ENCODE measurements around the gene TMEM108. TPM values are rescaled to one million over a fixed set of nuclear protein-coding genes. Genes with fewer than 3 reads are reported as not detected.
"Not testable (repeated sequence)": the region's sequence is repeated elsewhere in the genome, so short reads cannot be mapped to it uniquely, and the experiment has no call there.

Gene TMEM108
- total RNA-seq, 5 donors from 2014 or later (not counting 1 experiment from before 2014, with no cell fraction given) = 0.96 TPM; not detected in 4

- Mint-ChIP-seq H3K9me3 (peaks cover 10 to 19% (median 13%) of the 10 kb centered on the region in 3 donors), H3K27me3 (peaks cover 9 to 15% of the 10 kb centered on the region in 2 donors)
- POLR2A ChIA-PET; ATAC-seq (replicated peaks in 1 of 4); H3K4me1 ChIP-seq (ENCODE audit: control insufficient read depth in 1 of 2, extremely low read depth in 1 of 2, insufficient read depth in 2 of 2, low read length in 2 of 2); H3K4me3 Mint-ChIP-seq; H3K9me3 ChIP-seq; H3K4me3 ChIP-seq (ENCODE audit: control insufficient read depth in 1 of 2, extremely low read depth in 1 of 2, low read length in 1 of 2); H3K27ac Mint-ChIP-seq; H3K36me3 ChIP-seq (ENCODE audit: control insufficient read depth in 2 of 2, extremely low read depth in 1 of 2, insufficient read depth in 1 of 2, low read length in 1 of 2); H3K36me3 Mint-ChIP-seq; H3K27ac ChIP-seq (ENCODE audit: low read length); H3K27me3 ChIP-seq (replicated peaks in 1 of 2; ENCODE audit: control insufficient read depth in 2 of 2, extremely low read depth in 1 of 2, insufficient read depth in 2 of 2, low read length in 1 of 2); H3K4me1 Mint-ChIP-seq; CTCF ChIA-PET; DNase-seq: not testable (repeated sequence)
- no CpG with 5 or more reads among the region's 5 CpGs for whole genome bisulfite sequencing (ENCODE audit: insufficient coverage)
Observed at GRCh38 chr3:133015573-133015972, 22.6 kb upstream of the TMEM108 start.

GRCh38 chr3:133016838-133017309, 21.3 kb upstream of the TMEM108 start:
- ATAC-seq (replicated peaks in 1 of 4) (no peak), DNase-seq (no peak)
- no peak overlapping the region for H3K27ac ChIP-seq (ENCODE audit: low read length)
- Mint-ChIP-seq H3K36me3 (no peaks in the 10 kb centered on the region), H3K9me3 (peaks cover 5 to 19% (median 6%) of the 10 kb centered on the region in 3 donors), H3K27me3 (peaks cover 9 to 15% of the 10 kb centered on the region in 2 donors), H3K4me1 (no peaks in the 10 kb centered on the region), H3K27ac (no peak overlapping the region), H3K4me3 (no peak overlapping the region)
- POLR2A ChIA-PET = no interaction called here
- H3K4me3 ChIP-seq (ENCODE audit: control insufficient read depth in 1 of 2, extremely low read depth in 1 of 2, low read length in 1 of 2) = no peak overlapping the region
- peaks cover 0 to 3% of the 10 kb centered on the region in 2 experiments for H3K27me3 ChIP-seq (replicated peaks in 1 of 2; ENCODE audit: control insufficient read depth in 2 of 2, extremely low read depth in 1 of 2, insufficient read depth in 2 of 2, low read length in 1 of 2)
- H3K9me3 ChIP-seq = no peaks in the 10 kb centered on the region
- WGBS (ENCODE audit: insufficient coverage) = 0% methylated on average over 1 of the region's 1 CpG
- CTCF ChIA-PET = interaction anchor here in 1 of 2 donors (0.6 kb wide), 1 partner anchor 693 kb away, joined by 3 read pairs; no protein-coding TSS in a partner anchor
- H3K36me3 ChIP-seq (ENCODE audit: control insufficient read depth in 2 of 2, extremely low read depth in 1 of 2, insufficient read depth in 1 of 2, low read length in 1 of 2) = no peaks in the 10 kb centered on the region
- no peaks in the 10 kb centered on the region for H3K4me1 ChIP-seq (ENCODE audit: control insufficient read depth in 1 of 2, extremely low read depth in 1 of 2, insufficient read depth in 2 of 2, low read length in 2 of 2)

DNA sequence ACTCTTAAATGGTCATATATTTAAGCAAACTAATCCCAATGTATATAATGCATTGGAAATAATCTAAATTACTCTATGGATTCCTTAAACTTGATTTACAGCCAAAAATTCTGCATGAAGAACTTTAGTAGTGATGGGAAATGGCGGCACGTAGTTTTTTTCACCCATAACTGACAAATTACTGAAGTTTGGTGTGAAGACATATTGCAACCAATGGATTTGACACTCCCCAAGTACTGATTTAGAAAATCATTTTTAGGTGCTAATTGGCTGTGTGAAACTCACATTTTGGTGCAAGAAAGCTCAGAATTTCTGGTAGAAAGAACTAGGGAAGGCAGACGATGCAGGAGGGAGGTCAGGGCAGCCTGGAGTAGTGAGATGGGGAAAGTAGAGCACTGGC, 19.3 kb upstream of the TMEM108 start:
- CTCF ChIA-PET = no interaction called here
- H3K27ac Mint-ChIP-seq = no peak overlapping the region
- DNase-seq (no peak), ATAC-seq (replicated peaks in 1 of 4) (no peak)
- H3K27me3 Mint-ChIP-seq = peaks cover 6 to 15% of the 10 kb centered on the region in 2 donors
- H3K4me3 ChIP-seq (ENCODE audit: control insufficient read depth in 1 of 2, extremely low read depth in 1 of 2, low read length in 1 of 2) = no peak overlapping the region
- POLR2A ChIA-PET = no interaction called here
- WGBS (ENCODE audit: insufficient coverage) = 100% methylated on average over 1 of the region's 3 CpGs
- H3K27me3 ChIP-seq (replicated peaks in 1 of 2; ENCODE audit: control insufficient read depth in 2 of 2, extremely low read depth in 1 of 2, insufficient read depth in 2 of 2, low read length in 1 of 2) = peaks cover 0 to 2% of the 10 kb centered on the region in 2 experiments
- no peak overlapping the region for H3K27ac ChIP-seq (ENCODE audit: low read length)
- no peaks in the 10 kb centered on the region for H3K36me3 ChIP-seq (ENCODE audit: control insufficient read depth in 2 of 2, extremely low read depth in 1 of 2, insufficient read depth in 1 of 2, low read length in 1 of 2)
- no peaks in the 10 kb centered on the region for H3K4me1 ChIP-seq (ENCODE audit: control insufficient read depth in 1 of 2, extremely low read depth in 1 of 2, insufficient read depth in 2 of 2, low read length in 2 of 2)
- H3K4me1 Mint-ChIP-seq = no peaks in the 10 kb centered on the region
- no peaks in the 10 kb centered on the region for H3K9me3 ChIP-seq
- H3K36me3 Mint-ChIP-seq = no peaks in the 10 kb centered on the region
- H3K9me3 Mint-ChIP-seq = peaks cover 0 to 13% (median 0%) of the 10 kb centered on the region in 3 donors
- no peak overlapping the region for H3K4me3 Mint-ChIP-seq

DNA sequence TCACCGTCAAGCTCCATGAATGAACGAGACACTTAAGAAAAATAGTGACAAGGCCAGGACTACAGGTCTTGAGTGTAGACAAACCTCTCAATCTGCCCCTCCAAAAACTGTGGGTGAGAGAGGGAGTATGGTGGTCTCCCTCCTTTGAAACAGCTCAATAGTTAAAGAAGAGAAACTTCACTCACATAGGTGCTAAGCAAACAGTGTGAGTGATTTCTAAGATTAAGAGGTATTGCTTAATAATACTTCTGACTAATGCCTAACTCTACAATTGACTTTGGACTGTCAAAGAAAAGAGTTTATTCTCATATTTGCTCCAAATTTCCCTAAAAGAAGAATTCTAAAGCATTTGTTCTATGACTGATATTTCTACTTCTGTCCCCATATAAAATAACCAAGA, 17.0 kb upstream of the TMEM108 start:
- no peaks in the 10 kb centered on the region for H3K36me3 ChIP-seq (ENCODE audit: control insufficient read depth in 2 of 2, extremely low read depth in 1 of 2, insufficient read depth in 1 of 2, low read length in 1 of 2)
- H3K27ac Mint-ChIP-seq = no peak overlapping the region
- H3K27ac ChIP-seq (ENCODE audit: low read length) = no peak overlapping the region
- no peak for DNase-seq
- no peaks in the 10 kb centered on the region for H3K4me1 Mint-ChIP-seq
- H3K4me3 Mint-ChIP-seq = no peak overlapping the region
- no peaks in the 10 kb centered on the region for H3K4me1 ChIP-seq (ENCODE audit: control insufficient read depth in 1 of 2, extremely low read depth in 1 of 2, insufficient read depth in 2 of 2, low read length in 2 of 2)
- POLR2A ChIA-PET = no interaction called here
- peaks cover 0 to 9% (median 0%) of the 10 kb centered on the region in 3 donors for H3K9me3 Mint-ChIP-seq
- ATAC-seq (replicated peaks in 1 of 4) = no peak
- peaks cover 0 to 2% of the 10 kb centered on the region in 2 experiments for H3K27me3 ChIP-seq (replicated peaks in 1 of 2; ENCODE audit: control insufficient read depth in 2 of 2, extremely low read depth in 1 of 2, insufficient read depth in 2 of 2, low read length in 1 of 2)
- H3K9me3 ChIP-seq = no peaks in the 10 kb centered on the region
- CTCF ChIA-PET = no interaction called here
- H3K4me3 ChIP-seq (ENCODE audit: control insufficient read depth in 1 of 2, extremely low read depth in 1 of 2, low read length in 1 of 2) = no peak overlapping the region
- peaks cover 6 to 11% of the 10 kb centered on the region in 2 donors for H3K27me3 Mint-ChIP-seq
- WGBS (ENCODE audit: insufficient coverage) = no CpG with 5 or more reads among the region's 2 CpGs
- no peaks in the 10 kb centered on the region for H3K36me3 Mint-ChIP-seq

GRCh38 chr3:133023362-133023761, 14.8 kb upstream of the TMEM108 start:
- peaks cover 0 to 5% (median 0%) of the 10 kb centered on the region in 3 donors for H3K9me3 Mint-ChIP-seq
- Histone ChIP-seq H3K4me1 (ENCODE audit: control insufficient read depth in 1 of 2, extremely low read depth in 1 of 2, insufficient read depth in 2 of 2, low read length in 2 of 2) (no peaks in the 10 kb centered on the region), H3K9me3 (no peaks in the 10 kb centered on the region), H3K36me3 (ENCODE audit: control insufficient read depth in 2 of 2, extremely low read depth in 1 of 2, insufficient read depth in 1 of 2, low read length in 1 of 2) (no peaks in the 10 kb centered on the region), H3K27ac (ENCODE audit: low read length) (no peak overlapping the region), H3K4me3 (ENCODE audit: control insufficient read depth in 1 of 2, extremely low read depth in 1 of 2, low read length in 1 of 2) (no peak overlapping the region), H3K27me3 (replicated peaks in 1 of 2; ENCODE audit: control insufficient read depth in 2 of 2, extremely low read depth in 1 of 2, insufficient read depth in 2 of 2, low read length in 1 of 2) (peaks cover 0 to 2% of the 10 kb centered on the region in 2 experiments)
- DNase-seq (no peak), ATAC-seq (replicated peaks in 1 of 4) (no peak)
- no peaks in the 10 kb centered on the region for H3K36me3 Mint-ChIP-seq
- 83% methylated on average over 1 of the region's 1 CpG for WGBS (ENCODE audit: insufficient coverage)
- CTCF ChIA-PET = no interaction called here
- POLR2A ChIA-PET = no interaction called here
- no peak overlapping the region for H3K4me3 Mint-ChIP-seq
- H3K27ac Mint-ChIP-seq = no peak overlapping the region
- H3K27me3 Mint-ChIP-seq = peaks cover 6 to 9% of the 10 kb centered on the region in 2 donors
- no peaks in the 10 kb centered on the region for H3K4me1 Mint-ChIP-seq

DNA sequence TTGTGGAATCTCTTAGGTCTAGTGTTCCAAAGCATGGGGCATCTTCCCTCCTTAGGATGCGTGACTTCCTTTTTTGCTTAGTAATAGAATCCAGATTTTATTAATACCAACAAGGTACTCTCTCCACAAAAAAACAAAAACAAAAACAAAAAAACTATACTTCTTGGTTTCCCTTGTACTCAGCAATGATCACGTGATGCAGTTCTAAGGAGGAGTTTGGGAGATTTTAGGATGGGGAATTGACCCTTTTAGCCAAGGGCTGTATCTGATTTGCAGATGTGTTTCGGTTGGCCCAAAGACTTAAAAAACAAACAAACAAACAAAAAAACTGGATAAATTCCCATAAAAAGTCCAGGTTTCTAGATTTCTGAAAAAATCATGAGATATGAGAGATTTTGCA, 12.6 kb upstream of the TMEM108 start:
- Histone ChIP-seq H3K27ac (ENCODE audit: low read length) (no peak overlapping the region), H3K9me3 (no peaks in the 10 kb centered on the region), H3K4me3 (ENCODE audit: control insufficient read depth in 1 of 2, extremely low read depth in 1 of 2, low read length in 1 of 2) (no peak overlapping the region), H3K4me1 (ENCODE audit: control insufficient read depth in 1 of 2, extremely low read depth in 1 of 2, insufficient read depth in 2 of 2, low read length in 2 of 2) (no peaks in the 10 kb centered on the region), H3K36me3 (ENCODE audit: control insufficient read depth in 2 of 2, extremely low read depth in 1 of 2, insufficient read depth in 1 of 2, low read length in 1 of 2) (no peaks in the 10 kb centered on the region), H3K27me3 (replicated peaks in 1 of 2; ENCODE audit: control insufficient read depth in 2 of 2, extremely low read depth in 1 of 2, insufficient read depth in 2 of 2, low read length in 1 of 2) (peaks cover 0 to 2% of the 10 kb centered on the region in 2 experiments)
- no peaks in the 10 kb centered on the region for H3K4me1 Mint-ChIP-seq
- ChIA-PET POLR2A (no interaction called here), CTCF (no interaction called here)
- H3K27me3 Mint-ChIP-seq = peaks cover 4 to 10% of the 10 kb centered on the region in 2 donors
- H3K36me3 Mint-ChIP-seq = no peaks in the 10 kb centered on the region
- ATAC-seq (replicated peaks in 1 of 4) = no peak
- no CpG with 5 or more reads among the region's 3 CpGs for WGBS (ENCODE audit: insufficient coverage)
- H3K9me3 Mint-ChIP-seq = no peaks in the 10 kb centered on the region
- no peak overlapping the region for H3K27ac Mint-ChIP-seq
- H3K4me3 Mint-ChIP-seq = no peak overlapping the region
- DNase-seq = no peak

DNA sequence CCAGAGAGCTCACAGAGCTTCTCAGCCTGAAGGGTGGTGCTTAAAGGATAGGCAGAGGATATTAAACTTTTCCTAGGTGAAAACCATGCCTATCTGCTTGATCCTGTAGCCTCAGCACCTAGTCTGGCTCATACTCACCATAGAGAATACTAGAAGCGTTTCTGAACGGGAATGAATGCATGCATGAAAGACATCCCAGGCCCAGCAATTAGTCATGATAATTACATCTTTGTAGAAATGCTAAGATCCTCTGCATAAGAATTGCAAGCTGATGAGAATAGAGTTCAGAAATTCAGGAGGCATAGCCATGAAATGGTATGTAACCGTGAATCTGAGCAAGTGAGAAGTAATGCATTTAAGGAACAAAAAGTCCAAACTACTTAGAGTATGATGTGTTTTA, 5.9 kb upstream of the TMEM108 start:
- WGBS (ENCODE audit: insufficient coverage) = no CpG with 5 or more reads among the region's 3 CpGs
- Histone ChIP-seq H3K9me3 (no peaks in the 10 kb centered on the region), H3K27me3 (replicated peaks in 1 of 2; ENCODE audit: control insufficient read depth in 2 of 2, extremely low read depth in 1 of 2, insufficient read depth in 2 of 2, low read length in 1 of 2) (peaks cover 2 to 3% of the 10 kb centered on the region in 2 experiments), H3K4me1 (ENCODE audit: control insufficient read depth in 1 of 2, extremely low read depth in 1 of 2, insufficient read depth in 2 of 2, low read length in 2 of 2) (no peaks in the 10 kb centered on the region), H3K4me3 (ENCODE audit: control insufficient read depth in 1 of 2, extremely low read depth in 1 of 2, low read length in 1 of 2) (no peak overlapping the region), H3K36me3 (ENCODE audit: control insufficient read depth in 2 of 2, extremely low read depth in 1 of 2, insufficient read depth in 1 of 2, low read length in 1 of 2) (no peaks in the 10 kb centered on the region), H3K27ac (ENCODE audit: low read length) (no peak overlapping the region)
- H3K4me3 Mint-ChIP-seq = no peak overlapping the region
- H3K4me1 Mint-ChIP-seq = no peaks in the 10 kb centered on the region
- H3K9me3 Mint-ChIP-seq = no peaks in the 10 kb centered on the region
- ChIA-PET CTCF (no interaction called here), POLR2A (no interaction called here)
- peaks cover 22 to 30% of the 10 kb centered on the region in 2 donors for H3K27me3 Mint-ChIP-seq
- H3K36me3 Mint-ChIP-seq = no peaks in the 10 kb centered on the region
- ATAC-seq (replicated peaks in 1 of 4) = no peak
- H3K27ac Mint-ChIP-seq = no peak overlapping the region
- DNase-seq = no peak
